ENCODE measurements around the gene PDP2.
"Not testable (repeated sequence)": the region's sequence is repeated elsewhere in the genome, so short reads cannot be mapped to it uniquely, and the experiment has no call there.

PDP2 gene

GRCh38 chr16:66919569-66920298 is 39.4 kb downstream of the PDP2 start:
- DNase-seq (ENCODE audit: low spot score): no peak

GRCh38 chr16:66920299-66920590 is 39.9 kb downstream of the PDP2 start:
- no peak for DNase-seq (ENCODE audit: low spot score)

GRCh38 chr16:66920924-66921680 is 40.8 kb downstream of the PDP2 start:
- no peak for DNase-seq (ENCODE audit: low spot score)

GRCh38 chr16:66921729-66922450 is 41.6 kb downstream of the PDP2 start:
- no peak for DNase-seq (ENCODE audit: low spot score)

- peak; percentile 76 for DNase-seq (ENCODE audit: low spot score)
Measured at GRCh38 chr16:66923247-66923731, 43.0 kb downstream of the PDP2 start.

GRCh38 chr16:66923866-66924265 is 43.6 kb downstream of the PDP2 start:
- no peak for DNase-seq (ENCODE audit: low spot score)

- DNase-seq (ENCODE audit: low spot score): peak; percentile 80
Measured at GRCh38 chr16:66924527-66925321, 44.4 kb downstream of the PDP2 start.

GRCh38 chr16:66925322-66925840 is 45.1 kb downstream of the PDP2 start, which contains the start of gene RRAD:
TSS of gene RRAD (minus strand) at chr16:66925535. CDS start at chr16:66925179, 356 bp downstream.
- DNase-seq (ENCODE audit: low spot score): peak; percentile 75

- no peak for DNase-seq (ENCODE audit: low spot score)
Measured at GRCh38 chr16:66926171-66926947, 46.0 kb downstream of the PDP2 start.

GRCh38 chr16:66926961-66927436 is 46.7 kb downstream of the PDP2 start:
- peak; percentile 90 for DNase-seq (ENCODE audit: low spot score)

- DNase-seq (ENCODE audit: low spot score): no peak
Measured at GRCh38 chr16:66927918-66928649, 47.8 kb downstream of the PDP2 start.

- no peak for DNase-seq (ENCODE audit: low spot score)
Measured at GRCh38 chr16:66928702-66929388, 48.5 kb downstream of the PDP2 start.

- no peak for DNase-seq (ENCODE audit: low spot score)
Measured at GRCh38 chr16:66930189-66930588, 49.9 kb downstream of the PDP2 start.

- no peak for DNase-seq (ENCODE audit: low spot score)
Measured at GRCh38 chr16:66931665-66932064, 51.4 kb downstream of the PDP2 start.

- DNase-seq (ENCODE audit: low spot score): no peak
Measured at GRCh38 chr16:66932076-66932475, 51.8 kb downstream of the PDP2 start.

GRCh38 chr16:66933776-66934137 is 53.4 kb downstream of the PDP2 start:
- DNase-seq (ENCODE audit: low spot score): no peak

- DNase-seq (ENCODE audit: low spot score): peak; percentile 91
Measured at GRCh38 chr16:66934138-66934838, 54.0 kb downstream of the PDP2 start, which contains the start of gene CIAO2B. TSS of gene CIAO2B (minus strand) at chr16:66934402. CDS start at chr16:66934364, 38 bp downstream.

- not testable (repeated sequence) for DNase-seq (ENCODE audit: low spot score)
Measured at GRCh38 chr16:66934839-66935313, 54.6 kb downstream of the PDP2 start.
